Osteocyte (in vitro differentiated cells): ENCODE data around the gene ASB5. TPM values are rescaled to one million over a fixed set of nuclear protein-coding genes. Genes with fewer than 3 reads are reported as not detected.

Experiments used
- DNase-seq: peaks from one replicate; pipeline ENCODE4 v3.0.0; 2021; ENCODE audit warnings: mixed read lengths; ENCODE audit not compliant: unreplicated experiment; ENCODE audit errors: extremely low spot score
- H3K27ac Mint-ChIP-seq: one replicate; pipeline ENCODE4 v1.8.0; 2021; ENCODE audit warnings: mild to moderate bottlenecking, mixed read lengths; ENCODE audit not compliant: unreplicated experiment
- H3K27me3 Mint-ChIP-seq: one replicate; pipeline ENCODE4 v1.8.0; 2021; ENCODE audit warnings: mixed read lengths; ENCODE audit not compliant: unreplicated experiment
- H3K36me3 Mint-ChIP-seq: one replicate; pipeline ENCODE4 v1.8.0; 2021; ENCODE audit warnings: mixed read lengths; ENCODE audit not compliant: unreplicated experiment
- H3K4me1 Mint-ChIP-seq: one replicate; pipeline ENCODE4 v1.8.0; 2021; ENCODE audit warnings: mixed read lengths; ENCODE audit not compliant: unreplicated experiment
- H3K4me3 Mint-ChIP-seq: one replicate; pipeline ENCODE4 v1.8.0; 2021; ENCODE audit warnings: mild to moderate bottlenecking, moderate library complexity, mixed read lengths; ENCODE audit not compliant: unreplicated experiment
- H3K9me3 Mint-ChIP-seq: one replicate; pipeline ENCODE4 v1.8.0; 2021; ENCODE audit warnings: mixed read lengths; ENCODE audit not compliant: unreplicated experiment
- total RNA-seq: library from RNA; stranded (reverse); gene quantifications from 2 replicates; pipeline ENCODE4 v1.2.1, GENCODE V29; 2021
- TF ChIP-seq, protein P1 (sequence below): fragments of 200-600 bp; sonication (generic); IDR thresholded peaks from 2 replicates; pipeline ENCODE4 v1.5.0; 2021; ENCODE audit warnings: antibody characterized with exemption, mild to moderate bottlenecking, moderate library complexity

The ASB5 gene
- total RNA-seq, 1 donor from 2014 or later = 0.32 TPM

DNA sequence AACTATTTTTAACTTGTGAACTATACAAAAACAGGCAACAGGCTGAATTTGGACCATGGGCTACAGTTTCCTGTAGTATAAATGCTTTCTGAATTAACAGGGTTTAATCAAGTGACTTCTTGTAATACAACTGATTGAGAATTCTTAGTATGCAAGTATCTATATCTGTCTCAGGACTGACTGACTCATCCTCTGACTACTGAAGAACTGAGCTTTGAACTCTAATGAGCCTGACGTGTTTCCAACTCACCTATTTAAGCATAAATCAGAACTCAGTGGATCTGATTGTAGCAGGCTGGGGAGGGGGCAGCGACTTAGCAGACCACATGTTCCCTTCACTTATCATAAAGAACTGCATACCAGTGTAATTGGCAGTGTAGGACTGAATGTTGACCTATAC is 81.4 kb downstream of the ASB5 start:
- DNase-seq = no peak
- Mint-ChIP-seq H3K27ac (no peak overlapping the region), H3K36me3 (no peaks in the 10 kb centered on the region), H3K9me3 (no peaks in the 10 kb centered on the region), H3K27me3 (no peaks in the 10 kb centered on the region), H3K4me3 (no peak overlapping the region), H3K4me1 (no peaks in the 10 kb centered on the region)
- TF ChIP-seq, protein P1, sequence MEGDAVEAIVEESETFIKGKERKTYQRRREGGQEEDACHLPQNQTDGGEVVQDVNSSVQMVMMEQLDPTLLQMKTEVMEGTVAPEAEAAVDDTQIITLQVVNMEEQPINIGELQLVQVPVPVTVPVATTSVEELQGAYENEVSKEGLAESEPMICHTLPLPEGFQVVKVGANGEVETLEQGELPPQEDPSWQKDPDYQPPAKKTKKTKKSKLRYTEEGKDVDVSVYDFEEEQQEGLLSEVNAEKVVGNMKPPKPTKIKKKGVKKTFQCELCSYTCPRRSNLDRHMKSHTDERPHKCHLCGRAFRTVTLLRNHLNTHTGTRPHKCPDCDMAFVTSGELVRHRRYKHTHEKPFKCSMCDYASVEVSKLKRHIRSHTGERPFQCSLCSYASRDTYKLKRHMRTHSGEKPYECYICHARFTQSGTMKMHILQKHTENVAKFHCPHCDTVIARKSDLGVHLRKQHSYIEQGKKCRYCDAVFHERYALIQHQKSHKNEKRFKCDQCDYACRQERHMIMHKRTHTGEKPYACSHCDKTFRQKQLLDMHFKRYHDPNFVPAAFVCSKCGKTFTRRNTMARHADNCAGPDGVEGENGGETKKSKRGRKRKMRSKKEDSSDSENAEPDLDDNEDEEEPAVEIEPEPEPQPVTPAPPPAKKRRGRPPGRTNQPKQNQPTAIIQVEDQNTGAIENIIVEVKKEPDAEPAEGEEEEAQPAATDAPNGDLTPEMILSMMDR = no peak

DNA sequence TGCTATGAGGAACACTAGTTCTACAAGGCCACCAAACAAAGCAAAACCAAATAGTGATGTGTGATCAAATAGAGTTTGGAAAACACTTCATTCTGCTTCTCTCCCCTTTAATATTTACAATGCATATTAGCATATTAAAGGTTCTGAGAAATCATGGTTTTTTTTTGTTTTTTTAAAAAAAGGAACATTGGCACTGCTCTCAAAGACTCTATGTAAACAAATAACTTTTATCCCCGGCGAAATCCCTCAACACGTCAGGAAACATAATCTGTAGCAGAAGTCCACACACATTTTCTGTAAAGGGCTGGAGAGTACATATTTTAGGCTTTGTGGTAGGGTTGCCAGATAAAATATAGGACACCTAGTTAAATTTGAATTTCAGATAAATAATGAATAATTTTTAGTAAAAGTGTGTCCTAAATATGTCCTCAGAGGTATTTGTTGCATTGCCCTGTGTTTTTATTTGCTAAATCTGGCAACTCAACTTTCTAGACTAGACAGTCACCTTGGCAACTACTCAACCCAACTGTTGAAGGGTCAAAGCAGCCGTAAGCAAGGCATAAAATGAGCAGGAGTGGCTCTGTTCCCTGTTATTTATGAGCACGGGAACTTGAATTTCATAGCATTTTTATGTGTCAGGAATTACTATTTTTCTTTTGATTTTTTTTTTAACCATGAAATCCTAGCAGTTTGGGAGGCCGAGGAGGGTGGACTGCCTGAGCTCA is 82.2 kb downstream of the ASB5 start:
- TF ChIP-seq, protein P1 = no peak
- Mint-ChIP-seq H3K4me3 (no peak overlapping the region), H3K9me3 (no peaks in the 10 kb centered on the region), H3K36me3 (no peaks in the 10 kb centered on the region), H3K4me1 (no peaks in the 10 kb centered on the region), H3K27ac (no peak overlapping the region), H3K27me3 (no peaks in the 10 kb centered on the region)
- DNase-seq = no peak

DNA sequence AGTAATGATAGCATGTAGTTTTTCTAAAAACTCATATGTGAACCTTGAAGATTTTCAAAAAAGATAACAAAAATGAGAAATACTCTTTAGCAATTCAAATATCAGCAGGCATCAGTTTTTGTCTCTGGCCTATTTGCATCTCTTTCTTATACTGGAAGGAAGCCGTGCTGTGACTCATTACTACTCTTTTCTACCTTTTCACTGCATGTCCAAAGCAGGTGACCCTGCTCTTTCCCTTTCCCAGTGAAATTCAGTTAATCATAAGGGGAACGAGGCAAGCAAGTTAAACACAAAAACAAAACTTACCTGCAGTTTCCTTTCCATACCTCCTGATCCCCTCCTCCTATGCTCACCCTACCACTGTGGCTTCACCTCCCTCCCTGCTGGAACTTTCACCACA is 83.0 kb downstream of the ASB5 start:
- Mint-ChIP-seq H3K4me3 (no peak overlapping the region), H3K9me3 (no peaks in the 10 kb centered on the region), H3K27me3 (no peaks in the 10 kb centered on the region), H3K4me1 (no peaks in the 10 kb centered on the region), H3K36me3 (no peaks in the 10 kb centered on the region), H3K27ac (no peak overlapping the region)
- TF ChIP-seq, protein P1 = no peak
- no peak for DNase-seq

DNA sequence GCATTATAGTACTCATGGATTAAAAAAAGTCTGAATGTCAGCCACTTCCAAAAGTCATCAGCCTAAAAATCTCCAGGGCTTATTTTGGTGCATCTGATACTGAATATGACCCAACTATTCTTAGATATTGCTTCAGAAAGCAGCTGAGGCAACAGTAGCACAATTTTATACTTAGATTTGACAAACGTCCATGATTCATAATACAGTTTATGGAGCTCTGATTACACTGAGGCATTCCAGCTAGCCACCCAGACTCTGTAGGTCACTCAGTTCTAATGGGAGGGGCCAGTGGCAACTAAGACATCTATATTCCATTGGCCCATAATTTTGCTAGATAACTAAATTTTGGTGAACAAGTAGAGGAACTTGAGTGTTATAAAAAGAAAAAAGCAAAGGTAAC is 84.0 kb downstream of the ASB5 start:
- Mint-ChIP-seq H3K27me3 (no peaks in the 10 kb centered on the region), H3K27ac (no peak overlapping the region), H3K4me1 (no peaks in the 10 kb centered on the region), H3K36me3 (no peaks in the 10 kb centered on the region), H3K9me3 (no peaks in the 10 kb centered on the region), H3K4me3 (no peak overlapping the region)
- TF ChIP-seq, protein P1 = no peak
- DNase-seq = no peak

Other genes starting within 250 kb of the ASB5 start
- gene WDR17, start 203.4 kb downstream of the ASB5 start, total RNA-seq = 0.44 and 0.67 TPM in 2 replicates
- 0.76 TPM in 1 of 2 replicates, not detected in the other for gene SPATA4, start 73.6 kb downstream of the ASB5 start, total RNA-seq
- 118 and 128 TPM in 2 replicates for gene SPCS3, start 50.7 kb upstream of the ASB5 start, total RNA-seq